Endodermal cell (in vitro differentiated cells): ENCODE data around the gene DRG2. TPM values are rescaled to one million over a fixed set of nuclear protein-coding genes. Genes with fewer than 3 reads are reported as not detected.

ENCODE experiments used
- DNase-seq: peaks from one replicate; pipeline ENCODE4 v3.0.0-alpha.2; 2017
- H3K27ac ChIP-seq: 2 replicates; pipeline ENCODE4 v1.5.1; 2013; ENCODE audit warnings: mild to moderate bottlenecking, low read depth, low read length, moderate library complexity
- H3K27me3 ChIP-seq: 2 replicates; pipeline ENCODE4 v1.6.1; 2013; ENCODE audit warnings: mild to moderate bottlenecking, low read length, moderate library complexity; ENCODE audit not compliant: insufficient read depth, control insufficient read depth, poor library complexity, severe bottlenecking
- H3K36me3 ChIP-seq: 2 replicates; pipeline ENCODE4 v1.7.0; 2013; ENCODE audit warnings: mild to moderate bottlenecking, low read length, moderate library complexity; ENCODE audit not compliant: control insufficient read depth, insufficient read depth
- H3K4me1 ChIP-seq: one replicate; pipeline ENCODE4 v1.7.0; 2013; ENCODE audit warnings: low read length; ENCODE audit not compliant: control insufficient read depth, insufficient read depth
- H3K4me3 ChIP-seq: 2 replicates; pipeline ENCODE4 v1.5.1; 2013; ENCODE audit warnings: mild to moderate bottlenecking, low read length, moderate library complexity
- H3K9ac ChIP-seq: 2 replicates; pipeline ENCODE4 v1.6.1; 2013; ENCODE audit warnings: mild to moderate bottlenecking, low read length, moderate library complexity; ENCODE audit not compliant: poor library complexity, severe bottlenecking; ENCODE audit errors: extremely low read depth
- H3K9me3 ChIP-seq: 2 replicates; pipeline ENCODE4 v1.6.1; 2013; ENCODE audit warnings: mild to moderate bottlenecking, low read length, moderate library complexity; ENCODE audit not compliant: control insufficient read depth
- H3K27ac Mint-ChIP-seq: 2 replicates; pipeline ENCODE4 v1.8.0; 2020; ENCODE audit warnings: mixed read lengths
- H3K27me3 Mint-ChIP-seq: 2 replicates; pipeline ENCODE4 v1.8.0; 2021; ENCODE audit warnings: mild to moderate bottlenecking, mixed read lengths; ENCODE audit not compliant: insufficient read depth
- H3K36me3 Mint-ChIP-seq: 2 replicates; pipeline ENCODE4 v1.8.0; 2020; ENCODE audit warnings: low read depth, mixed read lengths
- H3K4me1 Mint-ChIP-seq: 2 replicates; pipeline ENCODE4 v1.8.0; 2020; ENCODE audit warnings: mixed read lengths
- H3K4me3 Mint-ChIP-seq: 2 replicates; pipeline ENCODE4 v1.8.0; 2020; ENCODE audit warnings: mild to moderate bottlenecking, moderate library complexity, mixed read lengths
- H3K9me3 Mint-ChIP-seq: 2 replicates; pipeline ENCODE4 v1.8.0; 2020; ENCODE audit warnings: mild to moderate bottlenecking, mixed read lengths
- CTCF ChIP-seq: fragments of 200-600 bp; sonication (generic); conservative IDR thresholded peaks from 2 replicates; pipeline ENCODE4 v1.5.0; 2021; ENCODE audit warnings: antibody characterized with exemption, mild to moderate bottlenecking
- WGBS, 2 experiments: methylation state at CpG; one replicate each; pipeline versions ENCODE4 v1.1.5 to v1.1.7; 2013; ENCODE audit warnings: missing lambda C conversion rate in 2 of 2, mixed read lengths in 1 of 2; ENCODE audit not compliant: insufficient coverage in 1 of 2, insufficient read length in 1 of 2; 5-methylcytosine and 5-hydroxymethylcytosine counted together
- total RNA-seq, 2 donors: library from RNA; stranded (reverse); fragmentation: NEBNext Ultra II Directional in 1 of 2; extraction: Animal tissue kit (Norgen Biotek cat#: 25700) in 1 of 2; gene quantifications; 2 replicates in 1 of 2; 3 replicates in 1 of 2; pipeline ENCODE4 v1.2.1, GENCODE V29; 2021

DRG2 gene
- total RNA-seq, 2 donors from 2014 or later: 45.1 to 49.9 TPM

DNA sequence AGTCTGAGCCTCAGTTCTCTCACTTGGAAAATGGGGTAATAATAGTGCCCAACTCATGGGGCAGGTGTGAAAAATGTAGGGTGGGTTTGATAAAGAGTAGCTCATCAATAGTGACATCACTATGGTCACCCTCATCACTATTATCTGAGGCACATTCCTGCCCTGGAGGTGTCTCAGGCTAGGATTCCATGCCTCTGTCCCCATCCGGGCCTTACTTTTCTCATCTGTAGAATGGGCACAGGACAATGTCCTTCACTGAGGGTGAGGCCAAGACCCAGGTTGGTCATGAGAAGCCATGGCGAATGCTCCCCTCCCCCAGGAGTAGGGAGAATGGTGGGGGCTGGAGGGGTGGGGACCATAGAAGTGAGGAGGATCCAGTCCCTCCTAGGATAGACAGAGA lies 51.3 kb downstream of the DRG2 start:
- Histone ChIP-seq H3K27ac (no peak overlapping the region), H3K4me3 (no peak overlapping the region), H3K9ac (no peak overlapping the region), H3K4me1 (peaks cover 4% of the 10 kb centered on the region), H3K9me3 (no peaks in the 10 kb centered on the region), H3K36me3 (no peaks in the 10 kb centered on the region), H3K27me3 (no peaks in the 10 kb centered on the region)
- no peak overlapping the region for H3K27ac Mint-ChIP-seq
- no peaks in the 10 kb centered on the region for H3K27me3 Mint-ChIP-seq
- no peak for TF ChIP-seq CTCF
- peaks cover 5% of the 10 kb centered on the region for H3K4me1 Mint-ChIP-seq
- no peak for DNase-seq
- H3K9me3 Mint-ChIP-seq: no peaks in the 10 kb centered on the region
- no peak overlapping the region for H3K4me3 Mint-ChIP-seq
- WGBS, 2 experiments: 89 to 100% methylated on average over 1 to 2 of the region's 2 CpGs
- no peaks in the 10 kb centered on the region for H3K36me3 Mint-ChIP-seq

- peaks cover 5% of the 10 kb centered on the region for H3K4me1 Mint-ChIP-seq
- no peak for DNase-seq
- Histone ChIP-seq H3K9me3 (no peaks in the 10 kb centered on the region), H3K9ac (no peak overlapping the region), H3K27ac (no peak overlapping the region), H3K36me3 (no peaks in the 10 kb centered on the region), H3K4me3 (no peak overlapping the region), H3K27me3 (no peaks in the 10 kb centered on the region), H3K4me1 (peaks cover 4% of the 10 kb centered on the region)
- H3K36me3 Mint-ChIP-seq: no peaks in the 10 kb centered on the region
- H3K9me3 Mint-ChIP-seq: no peaks in the 10 kb centered on the region
- no peaks in the 10 kb centered on the region for H3K27me3 Mint-ChIP-seq
- 86 to 90% methylated on average over 9 to 14 of the region's 14 CpGs for WGBS, 2 experiments
- no peak for TF ChIP-seq CTCF
- H3K27ac Mint-ChIP-seq: no peak overlapping the region
- H3K4me3 Mint-ChIP-seq: no peak overlapping the region
These were observed 51.8 kb downstream of the DRG2 start for GRCh38 chr17:18139498-18139897.

- H3K9me3 Mint-ChIP-seq: no peaks in the 10 kb centered on the region
- H3K4me1 Mint-ChIP-seq: peaks cover 5% of the 10 kb centered on the region
- H3K27ac Mint-ChIP-seq: no peak overlapping the region
- H3K4me3 ChIP-seq: no peak overlapping the region
- H3K4me1 ChIP-seq: peaks cover 4% of the 10 kb centered on the region
- TF ChIP-seq CTCF: peak; percentile 62
- no peaks in the 10 kb centered on the region for H3K9me3 ChIP-seq
- H3K36me3 ChIP-seq: no peaks in the 10 kb centered on the region
- no peak overlapping the region for H3K9ac ChIP-seq
- 82 to 89% methylated on average over 3 of the region's 3 CpGs for WGBS, 2 experiments
- DNase-seq: peak; percentile 80
- H3K27me3 ChIP-seq: no peaks in the 10 kb centered on the region
- H3K27me3 Mint-ChIP-seq: peaks cover 2% of the 10 kb centered on the region
- no peak overlapping the region for H3K27ac ChIP-seq
- H3K4me3 Mint-ChIP-seq: no peak overlapping the region
- no peaks in the 10 kb centered on the region for H3K36me3 Mint-ChIP-seq
These were observed 52.2 kb downstream of the DRG2 start for GRCh38 chr17:18139949-18140348.
